WTC11 (cell line): Measurements from ENCODE around the gene PMF1. TPM values are rescaled to one million over a fixed set of nuclear protein-coding genes. Genes with fewer than 3 reads are reported as not detected.

Experiments
- ATAC-seq: fragments of 200-7000 bp; cut with Tn5 transposase; 2 replicates; pipeline ENCODE4 v1.10.0; 2021; ENCODE audit warnings: mild to moderate bottlenecking, moderate library complexity
- CTCF ChIA-PET: fragments of 300-600 bp; sonication (Branson Sonifier 250); formaldehyde crosslinking; loops from one replicate; lab custom pipeline; 2021; ENCODE audit warnings: antibody characterized with exemption; lab: Charles Lee
- POLR2A ChIA-PET: fragments of 350-600 bp; sonication (Branson Sonifier 250); formaldehyde crosslinking; loops from one replicate; lab custom pipeline; 2021; ENCODE audit warnings: antibody characterized with exemption; lab: Charles Lee
- DNase-seq: peaks from one replicate; pipeline ENCODE4 v3.0.0; 2021; ENCODE audit warnings: low spot score
- H3K27ac Mint-ChIP-seq: 2 replicates; pipeline ENCODE4 v1.8.0; 2021; ENCODE audit warnings: mixed read lengths
- H3K27me3 Mint-ChIP-seq: 2 replicates; pipeline ENCODE4 v1.8.0; 2021; ENCODE audit warnings: low read depth, mild to moderate bottlenecking, moderate library complexity, mixed read lengths
- H3K36me3 Mint-ChIP-seq: 2 replicates; pipeline ENCODE4 v1.8.0; 2021; ENCODE audit warnings: mixed read lengths
- H3K4me1 Mint-ChIP-seq: 2 replicates; pipeline ENCODE4 v1.8.0; 2022; ENCODE audit warnings: mixed read lengths
- H3K4me3 Mint-ChIP-seq: 2 replicates; pipeline ENCODE4 v1.8.0; 2021; ENCODE audit warnings: mild to moderate bottlenecking, moderate library complexity, mixed read lengths
- H3K9me3 Mint-ChIP-seq: 2 replicates; pipeline ENCODE4 v1.8.0; 2021; ENCODE audit warnings: mixed read lengths
- CBFB ChIP-seq: sonication (generic); formaldehyde crosslinking; IDR thresholded peaks from 2 replicates; pipeline ENCODE4 v1.8.1; 2022; ENCODE audit warnings: mild to moderate bottlenecking, low read depth, missing genetic modification reagents
- CREM ChIP-seq: sonication (generic); formaldehyde crosslinking; IDR thresholded peaks from 2 replicates; pipeline ENCODE4 v1.8.1; 2022; ENCODE audit warnings: mild to moderate bottlenecking, missing genetic modification reagents, moderate library complexity
- FOXK1 ChIP-seq: sonication (generic); formaldehyde crosslinking; IDR thresholded peaks from 2 replicates; pipeline ENCODE4 v1.8.0; 2022; ENCODE audit warnings: mild to moderate bottlenecking, moderate library complexity, missing genetic modification reagents
- GABPB1 ChIP-seq: sonication (generic); formaldehyde crosslinking; IDR thresholded peaks from 2 replicates; pipeline ENCODE4 v1.8.1; 2023; ENCODE audit warnings: mild to moderate bottlenecking, missing genetic modification reagents
- GRHL2 ChIP-seq: fragments of 250-450 bp; sonication (Bioruptor Pico); IDR thresholded peaks from 2 replicates; pipeline ENCODE4 v1.8.0; 2022; ENCODE audit warnings: mild to moderate bottlenecking, moderate library complexity; ENCODE audit not compliant: insufficient replicate concordance, severe bottlenecking
- JUN ChIP-seq: sonication (generic); formaldehyde crosslinking; IDR thresholded peaks from 2 replicates; pipeline ENCODE4 v1.8.0; 2023; ENCODE audit warnings: mild to moderate bottlenecking, missing genetic modification reagents
- KAT7 ChIP-seq: sonication (generic); formaldehyde crosslinking; IDR thresholded peaks from 2 replicates; pipeline ENCODE4 v1.8.1; 2023; ENCODE audit warnings: missing genetic modification reagents, mild to moderate bottlenecking, borderline replicate concordance
- MXD4 ChIP-seq: fragments of 250-450 bp; sonication (Bioruptor Pico); IDR thresholded peaks from 2 replicates; pipeline ENCODE4 v1.8.0; 2021; ENCODE audit warnings: mild to moderate bottlenecking, moderate library complexity, borderline replicate concordance
- NFE2L1 ChIP-seq: sonication (generic); formaldehyde crosslinking; IDR thresholded peaks from 2 replicates; pipeline ENCODE4 v1.8.1; 2023; ENCODE audit warnings: missing genetic modification reagents
- RORB ChIP-seq: fragments of 250-450 bp; sonication (Bioruptor Pico); IDR thresholded peaks from 2 replicates; pipeline ENCODE4 v1.9.0; 2021; ENCODE audit warnings: mild to moderate bottlenecking
- TEAD4 ChIP-seq: sonication (generic); formaldehyde crosslinking; IDR thresholded peaks from 2 replicates; pipeline ENCODE4 v1.8.0; 2022; ENCODE audit warnings: mild to moderate bottlenecking, missing genetic modification reagents
- ZBTB21 ChIP-seq: sonication (generic); formaldehyde crosslinking; IDR thresholded peaks from 2 replicates; pipeline ENCODE4 v1.8.1; 2023; ENCODE audit warnings: mild to moderate bottlenecking, missing genetic modification reagents, borderline replicate concordance
- ZNF138 ChIP-seq: sonication (generic); formaldehyde crosslinking; conservative IDR thresholded peaks from 2 replicates; pipeline ENCODE4 v1.8.1; 2022; ENCODE audit warnings: mild to moderate bottlenecking, moderate library complexity, missing genetic modification reagents
- ZNF263 ChIP-seq: sonication (generic); formaldehyde crosslinking; IDR thresholded peaks from 2 replicates; pipeline ENCODE4 v1.8.1; 2022; ENCODE audit warnings: low read depth, mild to moderate bottlenecking, moderate library complexity, missing genetic modification reagents
- ZNF317 ChIP-seq: sonication (generic); formaldehyde crosslinking; IDR thresholded peaks from 2 replicates; pipeline ENCODE4 v1.8.1; 2023; ENCODE audit warnings: low read depth, mild to moderate bottlenecking, moderate library complexity, missing genetic modification reagents, borderline replicate concordance
- total RNA-seq: library from RNA; stranded (reverse); gene quantifications from 3 replicates; pipeline ENCODE4 v1.2.3, GENCODE V29; 2021
- TF ChIP-seq, protein P1 (sequence below): sonication (generic); formaldehyde crosslinking; IDR thresholded peaks from 2 replicates; pipeline ENCODE4 v1.8.1; 2023; ENCODE audit warnings: mild to moderate bottlenecking, missing genetic modification reagents, moderate library complexity
- TF ChIP-seq, protein P2 (sequence below): sonication (generic); formaldehyde crosslinking; IDR thresholded peaks from 2 replicates; pipeline ENCODE4 v1.8.1; 2023; ENCODE audit warnings: mild to moderate bottlenecking, missing genetic modification reagents, moderate library complexity
- TF ChIP-seq, protein P3 (sequence below): sonication (generic); formaldehyde crosslinking; IDR thresholded peaks from 2 replicates; pipeline ENCODE4 v1.8.1; 2022; ENCODE audit warnings: mild to moderate bottlenecking, missing genetic modification reagents, moderate library complexity, borderline replicate concordance
- TF ChIP-seq, protein P4 (sequence below): sonication (generic); formaldehyde crosslinking; IDR thresholded peaks from 2 replicates; pipeline ENCODE4 v1.8.1; 2022; ENCODE audit warnings: low read depth, mild to moderate bottlenecking, moderate library complexity, missing genetic modification reagents, borderline replicate concordance
- TF ChIP-seq, protein P5 (sequence below): sonication (generic); formaldehyde crosslinking; IDR thresholded peaks from 2 replicates; pipeline ENCODE4 v1.8.0; 2023; ENCODE audit warnings: mild to moderate bottlenecking, missing genetic modification reagents
- TF ChIP-seq, protein P6 (sequence below): fragments of 250-450 bp; sonication (Bioruptor Pico); IDR thresholded peaks from 2 replicates; pipeline ENCODE4 v2.1.2; 2022; ENCODE audit warnings: mild to moderate bottlenecking, moderate library complexity
- TF ChIP-seq, protein P7 (sequence below): sonication (generic); formaldehyde crosslinking; IDR thresholded peaks from 2 replicates; pipeline ENCODE4 v1.8.1; 2022; ENCODE audit warnings: missing genetic modification reagents, borderline replicate concordance
- TF ChIP-seq, protein P8 (sequence below): fragments of 250-450 bp; sonication (Bioruptor Pico); IDR thresholded peaks from 2 replicates; pipeline ENCODE4 v1.9.0; 2021; ENCODE audit warnings: moderate library complexity, mild to moderate bottlenecking, inconsistent platforms, borderline replicate concordance

The PMF1 gene
- total RNA-seq, 1 experiment from 2014 or later, result 129 TPM

DNA sequence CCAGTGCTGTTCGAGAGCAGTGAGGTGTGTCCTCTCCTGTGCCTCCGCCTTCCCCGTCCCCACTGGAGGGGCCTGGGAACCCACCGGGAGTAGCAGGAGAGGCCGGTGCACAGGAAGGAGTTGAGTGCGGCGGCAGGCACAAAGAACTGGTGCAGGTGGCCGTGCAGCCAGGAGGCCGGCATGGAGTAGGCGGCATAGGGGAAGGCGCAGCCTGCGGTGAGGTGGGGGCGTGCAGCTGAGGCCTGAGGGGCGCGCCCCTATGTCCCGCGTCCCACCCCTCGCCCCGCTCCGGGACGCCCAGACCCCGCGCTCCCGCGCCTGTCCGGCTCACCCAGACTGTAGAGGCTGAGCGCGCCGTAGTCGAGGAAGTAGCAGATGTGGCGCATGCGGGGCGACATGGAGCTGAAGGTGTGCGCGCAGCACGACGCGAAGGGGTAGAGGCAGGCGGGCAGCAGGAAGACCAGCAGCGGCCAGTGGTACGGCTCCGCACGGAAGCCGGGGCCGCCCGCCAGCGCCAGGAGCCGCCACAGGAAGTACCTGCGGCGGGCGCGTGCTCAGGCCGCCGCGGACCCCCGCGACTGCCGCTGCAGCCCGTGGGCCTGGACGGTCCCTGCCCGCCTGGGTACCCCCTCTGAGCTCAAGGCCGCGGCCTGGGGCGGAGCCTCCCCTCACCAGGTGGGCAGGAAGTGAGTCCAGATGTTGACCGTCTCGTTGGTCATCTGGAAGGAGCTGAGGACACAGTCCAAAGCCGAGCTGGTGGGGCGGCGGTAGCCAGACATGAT, 32.8 kb downstream of the PMF1 start:
- peaks cover 11% of the 10 kb centered on the region for H3K36me3 Mint-ChIP-seq
- no peaks in the 10 kb centered on the region for H3K9me3 Mint-ChIP-seq
- ChIA-PET POLR2A (interaction anchor here (0.7 to 1.5 kb wide), 4 partner anchors 12 to 109 kb away, joined by 3 to 7 read pairs (median 4); partner anchors contain the start of gene SMG5), CTCF (interaction anchor here (0.8 to 5.1 kb wide), 14 partner anchors 12 to 200 kb away, joined by 3 to 84 read pairs (median 7); partner anchors contain the start of genes PMF1 and SMG5)
- DNase-seq, result peak; percentile 63
- peak overlapping the region; percentile 74 for H3K4me3 Mint-ChIP-seq
- H3K27ac Mint-ChIP-seq, result no peak overlapping the region
- peaks cover 22% of the 10 kb centered on the region for H3K4me1 Mint-ChIP-seq
- H3K27me3 Mint-ChIP-seq, result peaks cover 4% of the 10 kb centered on the region
- peak; percentile 23 for ATAC-seq
- TF ChIP-seq FOXK1 (CRISPR knock-in tag), result peak; percentile 49; the same call in 1 of the 2 replicates
- TF ChIP-seq ZNF138 (CRISPR knock-in tag), result peak; percentile 83; the same call in 1 of the 2 replicates
- TF ChIP-seq MXD4 (CRISPR knock-in tag), result no peak
- TF ChIP-seq ZNF317 (CRISPR knock-in tag), result no peak
- no peak for TF ChIP-seq RORB (CRISPR knock-in tag)
- TF ChIP-seq, protein P1, sequence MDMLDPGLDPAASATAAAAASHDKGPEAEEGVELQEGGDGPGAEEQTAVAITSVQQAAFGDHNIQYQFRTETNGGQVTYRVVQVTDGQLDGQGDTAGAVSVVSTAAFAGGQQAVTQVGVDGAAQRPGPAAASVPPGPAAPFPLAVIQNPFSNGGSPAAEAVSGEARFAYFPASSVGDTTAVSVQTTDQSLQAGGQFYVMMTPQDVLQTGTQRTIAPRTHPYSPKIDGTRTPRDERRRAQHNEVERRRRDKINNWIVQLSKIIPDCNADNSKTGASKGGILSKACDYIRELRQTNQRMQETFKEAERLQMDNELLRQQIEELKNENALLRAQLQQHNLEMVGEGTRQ (CRISPR knock-in tag), result no peak
- 0 out of 2 replicates have a peak, but pooled peaks have one; percentile 9 for TF ChIP-seq TEAD4 (CRISPR knock-in tag)
- TF ChIP-seq GRHL2 (CRISPR knock-in tag), result no peak
- TF ChIP-seq, protein P2, sequence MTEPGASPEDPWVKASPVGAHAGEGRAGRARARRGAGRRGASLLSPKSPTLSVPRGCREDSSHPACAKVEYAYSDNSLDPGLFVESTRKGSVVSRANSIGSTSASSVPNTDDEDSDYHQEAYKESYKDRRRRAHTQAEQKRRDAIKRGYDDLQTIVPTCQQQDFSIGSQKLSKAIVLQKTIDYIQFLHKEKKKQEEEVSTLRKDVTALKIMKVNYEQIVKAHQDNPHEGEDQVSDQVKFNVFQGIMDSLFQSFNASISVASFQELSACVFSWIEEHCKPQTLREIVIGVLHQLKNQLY (CRISPR knock-in tag), result no peak; the same call in 1 of the 2 replicates
- TF ChIP-seq NFE2L1 (CRISPR knock-in tag), result peak; percentile 82; the same call in 1 of the 2 replicates
- TF ChIP-seq, protein P3, sequence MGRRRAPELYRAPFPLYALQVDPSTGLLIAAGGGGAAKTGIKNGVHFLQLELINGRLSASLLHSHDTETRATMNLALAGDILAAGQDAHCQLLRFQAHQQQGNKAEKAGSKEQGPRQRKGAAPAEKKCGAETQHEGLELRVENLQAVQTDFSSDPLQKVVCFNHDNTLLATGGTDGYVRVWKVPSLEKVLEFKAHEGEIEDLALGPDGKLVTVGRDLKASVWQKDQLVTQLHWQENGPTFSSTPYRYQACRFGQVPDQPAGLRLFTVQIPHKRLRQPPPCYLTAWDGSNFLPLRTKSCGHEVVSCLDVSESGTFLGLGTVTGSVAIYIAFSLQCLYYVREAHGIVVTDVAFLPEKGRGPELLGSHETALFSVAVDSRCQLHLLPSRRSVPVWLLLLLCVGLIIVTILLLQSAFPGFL (CRISPR knock-in tag), result no peak
- TF ChIP-seq CBFB (CRISPR knock-in tag), result 0 out of 2 replicates have a peak, but pooled peaks have one; percentile 36
- TF ChIP-seq, protein P4, sequence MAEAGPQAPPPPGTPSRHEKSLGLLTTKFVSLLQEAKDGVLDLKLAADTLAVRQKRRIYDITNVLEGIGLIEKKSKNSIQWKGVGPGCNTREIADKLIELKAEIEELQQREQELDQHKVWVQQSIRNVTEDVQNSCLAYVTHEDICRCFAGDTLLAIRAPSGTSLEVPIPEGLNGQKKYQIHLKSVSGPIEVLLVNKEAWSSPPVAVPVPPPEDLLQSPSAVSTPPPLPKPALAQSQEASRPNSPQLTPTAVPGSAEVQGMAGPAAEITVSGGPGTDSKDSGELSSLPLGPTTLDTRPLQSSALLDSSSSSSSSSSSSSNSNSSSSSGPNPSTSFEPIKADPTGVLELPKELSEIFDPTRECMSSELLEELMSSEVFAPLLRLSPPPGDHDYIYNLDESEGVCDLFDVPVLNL (CRISPR knock-in tag), result 0 out of 2 replicates have a peak, but pooled peaks have one; percentile 53
- no peak for TF ChIP-seq KAT7 (CRISPR knock-in tag)
- TF ChIP-seq JUN (CRISPR knock-in tag), result peak; percentile 64; the same call in 1 of the 2 replicates
- TF ChIP-seq GABPB1 (CRISPR knock-in tag), result no peak
- TF ChIP-seq, protein P5, sequence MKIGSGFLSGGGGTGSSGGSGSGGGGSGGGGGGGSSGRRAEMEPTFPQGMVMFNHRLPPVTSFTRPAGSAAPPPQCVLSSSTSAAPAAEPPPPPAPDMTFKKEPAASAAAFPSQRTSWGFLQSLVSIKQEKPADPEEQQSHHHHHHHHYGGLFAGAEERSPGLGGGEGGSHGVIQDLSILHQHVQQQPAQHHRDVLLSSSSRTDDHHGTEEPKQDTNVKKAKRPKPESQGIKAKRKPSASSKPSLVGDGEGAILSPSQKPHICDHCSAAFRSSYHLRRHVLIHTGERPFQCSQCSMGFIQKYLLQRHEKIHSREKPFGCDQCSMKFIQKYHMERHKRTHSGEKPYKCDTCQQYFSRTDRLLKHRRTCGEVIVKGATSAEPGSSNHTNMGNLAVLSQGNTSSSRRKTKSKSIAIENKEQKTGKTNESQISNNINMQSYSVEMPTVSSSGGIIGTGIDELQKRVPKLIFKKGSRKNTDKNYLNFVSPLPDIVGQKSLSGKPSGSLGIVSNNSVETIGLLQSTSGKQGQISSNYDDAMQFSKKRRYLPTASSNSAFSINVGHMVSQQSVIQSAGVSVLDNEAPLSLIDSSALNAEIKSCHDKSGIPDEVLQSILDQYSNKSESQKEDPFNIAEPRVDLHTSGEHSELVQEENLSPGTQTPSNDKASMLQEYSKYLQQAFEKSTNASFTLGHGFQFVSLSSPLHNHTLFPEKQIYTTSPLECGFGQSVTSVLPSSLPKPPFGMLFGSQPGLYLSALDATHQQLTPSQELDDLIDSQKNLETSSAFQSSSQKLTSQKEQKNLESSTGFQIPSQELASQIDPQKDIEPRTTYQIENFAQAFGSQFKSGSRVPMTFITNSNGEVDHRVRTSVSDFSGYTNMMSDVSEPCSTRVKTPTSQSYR (CRISPR knock-in tag), result peak; percentile 72
- TF ChIP-seq, protein P6, sequence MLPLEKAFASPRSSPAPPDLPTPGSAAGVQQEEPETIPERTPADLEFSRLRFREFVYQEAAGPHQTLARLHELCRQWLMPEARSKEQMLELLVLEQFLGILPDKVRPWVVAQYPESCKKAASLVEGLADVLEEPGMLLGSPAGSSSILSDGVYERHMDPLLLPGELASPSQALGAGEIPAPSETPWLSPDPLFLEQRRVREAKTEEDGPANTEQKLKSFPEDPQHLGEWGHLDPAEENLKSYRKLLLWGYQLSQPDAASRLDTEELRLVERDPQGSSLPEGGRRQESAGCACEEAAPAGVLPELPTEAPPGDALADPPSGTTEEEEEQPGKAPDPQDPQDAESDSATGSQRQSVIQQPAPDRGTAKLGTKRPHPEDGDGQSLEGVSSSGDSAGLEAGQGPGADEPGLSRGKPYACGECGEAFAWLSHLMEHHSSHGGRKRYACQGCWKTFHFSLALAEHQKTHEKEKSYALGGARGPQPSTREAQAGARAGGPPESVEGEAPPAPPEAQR, result no peak
- TF ChIP-seq CREM (CRISPR knock-in tag), result 0 out of 2 replicates have a peak, but pooled peaks have one; percentile 31
- TF ChIP-seq, protein P7, sequence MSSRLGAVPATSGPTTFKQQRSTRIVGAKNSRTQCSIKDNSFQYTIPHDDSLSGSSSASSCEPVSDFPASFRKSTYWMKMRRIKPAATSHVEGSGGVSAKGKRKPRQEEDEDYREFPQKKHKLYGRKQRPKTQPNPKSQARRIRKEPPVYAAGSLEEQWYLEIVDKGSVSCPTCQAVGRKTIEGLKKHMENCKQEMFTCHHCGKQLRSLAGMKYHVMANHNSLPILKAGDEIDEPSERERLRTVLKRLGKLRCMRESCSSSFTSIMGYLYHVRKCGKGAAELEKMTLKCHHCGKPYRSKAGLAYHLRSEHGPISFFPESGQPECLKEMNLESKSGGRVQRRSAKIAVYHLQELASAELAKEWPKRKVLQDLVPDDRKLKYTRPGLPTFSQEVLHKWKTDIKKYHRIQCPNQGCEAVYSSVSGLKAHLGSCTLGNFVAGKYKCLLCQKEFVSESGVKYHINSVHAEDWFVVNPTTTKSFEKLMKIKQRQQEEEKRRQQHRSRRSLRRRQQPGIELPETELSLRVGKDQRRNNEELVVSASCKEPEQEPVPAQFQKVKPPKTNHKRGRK (CRISPR knock-in tag), result no peak
- no peak; the same call in 1 of the 2 replicates for TF ChIP-seq ZNF263 (CRISPR knock-in tag)
- TF ChIP-seq ZBTB21 (CRISPR knock-in tag), result peak; percentile 41; the same call in 1 of the 2 replicates
- TF ChIP-seq, protein P8, sequence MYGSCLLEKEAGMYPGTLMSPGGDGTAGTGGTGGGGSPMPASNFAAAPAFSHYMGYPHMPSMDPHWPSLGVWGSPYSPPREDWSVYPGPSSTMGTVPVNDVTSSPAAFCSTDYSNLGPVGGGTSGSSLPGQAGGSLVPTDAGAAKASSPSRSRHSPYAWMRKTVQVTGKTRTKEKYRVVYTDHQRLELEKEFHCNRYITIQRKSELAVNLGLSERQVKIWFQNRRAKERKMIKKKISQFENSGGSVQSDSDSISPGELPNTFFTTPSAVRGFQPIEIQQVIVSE (CRISPR knock-in tag), result no peak
